GM18907 (cell line): ENCODE measurements around the gene DRD2.

Source experiments
- ATAC-seq: cut with Tn5 transposase; IDR thresholded peaks from one replicate; pipeline ENCODE4 v1.9.1; 2021; ENCODE audit warnings: mild to moderate bottlenecking, moderate library complexity; ENCODE audit not compliant: unreplicated experiment

The DRD2 gene

DNA sequence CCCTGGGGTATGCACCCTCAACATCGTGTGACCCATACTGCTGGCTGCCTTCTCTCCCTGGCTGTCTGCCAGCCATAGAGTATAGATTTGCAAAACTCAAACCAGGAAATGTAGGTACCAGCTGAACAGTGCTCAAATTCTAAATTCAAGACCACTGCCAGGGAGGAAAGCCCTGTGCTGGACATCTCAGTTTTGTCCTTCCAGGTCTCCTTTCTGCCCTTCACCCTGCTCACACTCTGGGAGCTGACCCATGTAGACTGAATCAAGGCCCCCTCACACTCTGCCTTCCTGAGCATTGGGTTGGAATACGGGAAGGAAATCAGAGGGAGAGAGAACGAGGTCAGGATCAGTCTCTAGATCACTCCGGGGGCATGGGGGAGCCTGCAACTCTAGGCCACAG lies 12.4 kb upstream of the DRD2 start:
- ATAC-seq, result no peak

DNA sequence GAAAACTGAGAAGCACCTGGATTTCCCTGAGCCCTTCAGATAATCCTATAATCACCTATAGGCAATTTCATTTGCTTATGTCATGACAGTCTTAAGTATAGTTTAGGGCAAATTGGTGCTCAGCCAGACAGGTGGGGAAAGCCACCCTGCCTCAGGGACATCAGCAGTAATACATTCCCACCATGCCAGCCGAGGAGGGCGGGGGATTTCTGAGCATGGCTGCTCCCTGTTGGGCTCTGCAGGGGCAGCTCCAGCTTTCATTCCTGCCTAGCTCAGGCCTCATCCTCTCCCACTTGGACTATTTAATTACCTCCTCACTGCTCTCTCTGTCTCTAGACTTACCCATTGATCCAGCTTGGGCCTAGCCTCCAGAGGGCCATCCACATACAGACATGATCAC lies 9.0 kb upstream of the DRD2 start:
- no peak for ATAC-seq

DNA sequence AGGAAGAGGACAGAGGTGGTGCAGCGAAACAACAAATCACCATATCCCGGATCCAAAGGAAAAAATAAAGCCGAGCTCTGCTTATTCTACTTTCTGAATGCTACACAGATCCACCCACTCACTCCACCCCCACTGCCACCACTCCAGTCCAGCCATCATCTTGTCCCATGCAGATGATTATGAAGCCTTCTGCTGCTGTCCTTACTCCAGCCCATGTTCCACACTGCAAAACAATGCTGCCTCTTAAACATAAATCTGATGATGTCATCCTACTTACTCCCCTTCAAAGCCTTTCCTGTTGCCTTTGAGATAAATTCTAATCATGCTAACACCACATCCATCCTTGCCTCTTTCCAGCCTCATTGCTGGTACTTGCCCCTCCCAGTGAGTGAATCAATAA lies 6.5 kb upstream of the DRD2 start:
- no peak for ATAC-seq

DNA sequence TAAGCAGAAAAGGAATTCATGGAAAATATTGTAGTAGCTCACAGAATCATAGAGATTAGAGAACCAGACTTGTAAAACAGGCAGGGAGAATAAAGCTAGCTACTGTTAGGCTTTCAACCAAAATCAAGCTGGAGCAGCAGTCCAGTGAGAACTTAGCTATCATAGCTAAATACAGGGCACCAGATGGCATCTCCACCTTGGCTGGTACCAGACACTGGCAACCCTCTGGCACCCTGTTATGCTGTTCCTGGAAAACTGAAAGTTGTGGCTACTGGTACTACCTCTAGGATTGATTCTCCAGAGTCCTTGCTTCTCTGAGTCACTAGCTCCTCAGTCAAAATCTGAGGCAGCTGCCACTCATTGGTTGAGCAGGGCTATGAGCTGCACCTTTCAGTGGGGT lies 6.0 kb upstream of the DRD2 start:
- no peak for ATAC-seq

DNA sequence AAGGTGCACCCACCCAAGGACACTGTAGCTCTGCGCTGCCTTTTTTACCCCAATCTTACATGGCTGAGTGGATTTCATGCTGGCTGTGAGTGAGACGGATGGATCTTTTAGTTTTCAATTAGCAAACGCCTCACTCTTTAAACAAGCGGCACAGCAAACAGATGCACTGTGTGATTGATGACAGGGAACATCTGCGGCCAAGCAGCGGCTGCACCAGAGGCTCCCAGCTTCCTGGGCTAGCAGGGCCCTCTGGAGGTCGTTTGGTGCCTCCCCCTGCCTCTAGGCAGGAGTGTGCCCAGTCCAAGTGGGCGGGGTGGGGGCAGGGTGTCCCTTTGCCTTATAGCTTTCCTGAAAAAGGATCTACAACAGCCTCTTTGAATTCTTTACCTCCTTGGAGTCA lies 2.1 kb upstream of the DRD2 start:
- ATAC-seq, result no peak

DNA sequence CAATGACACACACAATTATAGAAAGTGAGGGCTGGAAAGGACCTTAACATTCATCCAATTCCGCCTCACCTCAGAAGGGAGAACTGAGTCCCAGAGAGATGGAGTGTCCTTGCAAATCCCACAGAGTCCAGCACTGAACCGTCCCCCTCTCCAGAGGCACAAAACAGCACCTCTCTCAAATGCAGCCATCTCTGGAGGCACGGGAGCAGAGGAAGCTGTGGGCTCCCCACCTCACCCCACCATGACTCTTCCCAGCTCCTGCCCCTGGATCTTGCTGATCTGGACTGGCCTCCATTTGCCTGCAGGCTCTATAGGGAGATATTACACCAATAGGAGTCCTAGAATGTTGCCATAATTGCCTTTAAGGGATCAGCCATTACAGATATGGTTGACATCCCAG lies 1.4 kb upstream of the DRD2 start:
- no peak for ATAC-seq

DNA sequence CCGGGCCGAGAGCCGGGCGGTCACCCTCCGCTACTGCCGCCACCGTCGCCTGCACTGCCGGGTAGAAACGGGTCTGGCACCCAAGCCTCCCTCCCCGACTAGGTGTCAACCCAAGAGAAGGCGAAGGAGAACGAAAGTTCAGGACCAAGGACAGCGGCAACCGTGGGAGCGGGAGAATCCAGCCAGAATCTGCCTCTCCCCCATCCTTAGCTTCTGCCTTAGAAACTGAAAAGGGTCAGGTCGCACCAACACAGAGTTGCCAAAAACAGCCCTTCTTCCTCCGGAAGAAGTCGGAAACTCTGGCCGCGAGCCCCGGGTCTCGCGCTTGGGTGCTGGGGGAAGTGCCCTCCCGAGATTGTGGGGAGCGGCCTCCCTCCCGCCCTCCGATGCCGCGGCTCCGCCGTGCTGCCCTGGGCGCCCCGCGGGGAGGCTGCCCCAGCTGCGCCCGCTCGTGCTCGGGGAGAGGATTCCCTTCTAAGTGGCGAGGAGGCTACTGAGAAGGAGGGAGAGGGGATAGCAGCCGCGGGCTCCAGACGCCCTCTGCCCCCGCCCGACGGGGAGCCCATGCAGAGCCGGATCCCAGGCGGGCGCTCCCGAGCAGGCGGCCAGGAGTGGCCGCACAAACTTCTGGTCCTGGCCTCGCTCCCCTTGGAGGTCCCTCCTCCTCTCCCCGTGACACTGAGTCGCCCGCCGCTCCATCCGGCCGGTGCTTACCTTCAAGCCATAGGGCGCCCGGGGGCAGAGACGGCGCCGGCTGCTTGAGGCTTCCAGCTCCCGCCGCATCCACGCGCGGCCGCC lies 637 bp downstream of the DRD2 start:
- no peak for ATAC-seq

DNA sequence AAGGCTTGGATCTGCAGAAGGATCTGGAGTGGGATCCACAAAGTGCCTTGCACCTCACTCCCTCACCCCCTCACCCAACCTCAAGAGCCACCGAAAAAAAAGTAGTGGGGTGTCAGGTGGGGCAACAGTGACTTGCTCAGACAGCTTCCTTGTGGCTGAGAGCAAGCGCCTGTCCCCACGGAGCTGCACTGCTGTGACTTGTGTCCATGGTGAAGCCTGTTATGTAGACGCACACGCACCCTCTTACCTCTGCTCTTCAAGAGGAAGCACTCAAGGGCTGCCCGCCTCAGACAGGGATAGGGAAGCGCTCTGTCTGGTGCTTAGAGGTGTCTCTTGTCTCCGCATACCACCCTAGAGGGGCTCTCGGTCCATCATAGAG lies 1.2 kb downstream of the DRD2 start:
- ATAC-seq, result no peak

DNA sequence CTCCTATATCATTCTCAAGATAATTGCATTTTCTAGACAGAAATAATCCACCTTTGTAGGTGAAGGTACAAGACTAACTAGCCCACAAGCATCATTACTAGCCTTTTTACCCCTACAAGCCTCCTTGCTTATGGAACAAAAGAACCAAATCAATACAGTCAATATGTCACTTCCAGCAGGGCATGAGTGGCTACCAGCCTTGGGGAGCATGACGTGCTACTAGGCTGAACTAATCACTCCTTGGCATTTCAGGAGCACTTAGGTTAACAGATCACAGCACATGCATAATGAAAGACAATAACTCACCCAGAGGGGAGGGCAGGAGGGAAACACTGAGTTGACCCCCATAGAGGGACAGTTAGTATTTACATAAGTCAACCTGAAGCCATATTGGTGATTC lies 2.7 kb downstream of the DRD2 start:
- ATAC-seq, result no peak

DNA sequence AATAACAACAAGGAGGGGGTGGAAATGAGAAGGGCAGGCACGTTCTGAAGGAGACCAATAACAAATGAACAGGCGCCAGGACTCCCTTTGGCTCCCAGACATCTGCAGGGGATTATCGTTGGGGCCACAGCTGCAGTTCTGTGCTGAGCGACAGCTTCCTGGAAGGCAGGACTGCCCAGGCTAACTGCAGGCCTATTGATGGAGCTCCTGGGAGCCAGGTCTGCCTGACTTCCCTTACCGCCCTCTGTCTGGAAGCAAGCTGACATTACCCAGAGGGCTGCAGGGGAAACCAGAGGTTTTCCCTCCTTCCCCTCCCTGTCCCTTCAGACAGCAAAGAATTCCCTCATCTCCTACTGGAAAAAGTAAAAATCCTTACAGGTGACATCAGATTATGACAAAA lies 5.0 kb downstream of the DRD2 start:
- ATAC-seq, result no peak

DNA sequence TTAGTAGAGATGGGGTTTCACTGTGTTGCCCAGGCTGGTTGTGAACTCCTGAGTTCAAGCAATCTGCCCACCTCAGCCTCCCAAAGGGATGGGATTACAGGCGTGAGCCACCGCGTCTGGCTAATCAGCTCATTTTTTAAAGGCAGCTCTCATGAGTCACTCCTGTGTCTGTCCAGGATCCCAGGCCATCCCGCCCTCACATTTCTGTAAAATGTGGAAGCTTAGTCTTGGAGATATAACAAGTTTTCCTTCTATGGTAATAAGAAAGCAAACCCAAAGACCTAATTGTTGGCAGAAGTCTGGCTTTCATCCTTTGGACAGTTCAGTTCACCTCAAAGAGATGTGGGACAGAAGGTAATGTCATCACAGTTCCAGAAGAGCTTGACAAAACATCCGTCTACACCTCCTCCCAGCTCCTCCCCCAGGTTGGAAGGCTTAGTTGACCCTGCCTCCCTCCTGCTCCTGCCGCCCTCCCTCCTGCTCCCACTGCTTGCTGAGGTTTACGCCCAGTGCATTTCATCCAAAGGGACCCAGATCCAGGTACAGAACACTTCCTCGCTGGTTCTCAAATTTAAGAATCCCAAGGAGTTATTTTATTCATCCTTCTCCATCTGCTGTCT lies 6.4 kb downstream of the DRD2 start:
- no peak for ATAC-seq

DNA sequence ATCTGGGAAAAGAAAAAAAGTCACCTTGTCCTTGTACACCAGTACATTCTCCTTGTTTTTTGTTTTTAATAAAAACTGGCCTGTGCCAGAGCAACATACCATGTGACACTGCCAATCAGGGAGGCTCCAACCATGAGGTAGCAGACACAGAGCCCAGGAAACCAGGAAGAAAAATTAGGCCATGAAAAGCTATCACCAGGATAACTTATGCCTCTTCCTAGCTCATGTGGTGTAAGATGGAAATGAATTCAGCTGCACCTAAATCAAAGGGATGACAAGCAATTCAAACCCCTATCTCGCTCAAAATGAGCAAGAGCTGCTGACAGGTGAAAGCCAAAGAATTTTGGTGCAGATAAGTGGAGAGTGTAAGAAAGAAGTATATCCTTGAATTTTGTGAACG lies 7.7 kb downstream of the DRD2 start:
- ATAC-seq, result no peak

DNA sequence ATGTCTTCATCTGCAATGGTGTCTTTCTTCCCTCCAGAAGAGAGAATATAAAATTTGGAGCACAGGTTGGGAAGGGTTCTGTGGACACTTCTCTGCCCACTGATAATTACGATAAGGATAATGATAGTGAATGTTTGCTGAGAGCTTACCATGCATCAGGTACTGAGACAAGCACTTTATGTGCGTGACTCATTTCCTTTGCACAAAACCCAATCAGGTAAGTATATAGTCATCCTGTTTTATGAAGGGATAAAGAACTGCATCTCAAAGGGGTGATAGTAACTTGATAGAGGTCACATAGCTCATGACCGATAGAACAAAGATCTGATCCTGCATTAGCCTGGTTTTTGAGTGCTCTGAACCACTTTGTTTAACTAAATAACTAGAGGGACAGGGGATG lies 9.4 kb downstream of the DRD2 start:
- no peak for ATAC-seq

DNA sequence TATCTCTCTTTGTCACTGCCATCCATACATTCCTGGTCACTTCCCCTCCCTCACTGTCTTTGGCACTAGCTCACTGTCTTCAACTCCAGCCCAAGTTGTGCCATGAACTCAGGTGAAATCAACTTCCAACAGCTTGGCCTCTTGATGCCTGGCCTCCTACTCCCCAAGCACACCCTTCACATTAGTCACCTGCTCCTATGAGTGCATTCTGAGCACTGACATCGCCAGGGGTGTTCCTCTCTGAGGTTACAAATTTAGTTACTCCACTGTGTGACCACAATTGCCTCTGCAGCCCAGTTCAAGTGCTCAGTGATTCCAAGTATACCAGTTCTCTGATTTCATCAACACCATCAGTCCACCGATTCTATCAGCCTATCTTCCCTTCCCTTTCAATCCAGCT lies 10.8 kb downstream of the DRD2 start:
- ATAC-seq, result no peak

DNA sequence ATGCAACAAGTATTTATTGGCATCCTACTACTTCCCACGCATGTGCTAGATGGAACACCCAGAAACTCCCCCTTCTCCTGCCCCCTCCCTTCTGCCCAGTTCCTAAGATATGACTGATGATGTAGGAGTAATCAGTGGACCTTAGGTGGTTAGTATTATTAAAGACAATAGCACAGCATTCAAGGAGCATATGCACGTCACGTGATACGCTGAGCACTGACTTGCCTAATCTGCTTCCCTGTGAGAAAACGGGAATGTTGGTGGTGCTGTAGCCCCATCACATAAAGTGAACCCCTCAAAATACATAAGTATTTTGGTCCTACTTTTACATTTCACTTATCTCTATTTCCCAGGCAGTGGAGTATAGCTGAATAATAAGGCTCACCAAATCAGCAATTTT lies 12.4 kb downstream of the DRD2 start:
- ATAC-seq, result no peak

DNA sequence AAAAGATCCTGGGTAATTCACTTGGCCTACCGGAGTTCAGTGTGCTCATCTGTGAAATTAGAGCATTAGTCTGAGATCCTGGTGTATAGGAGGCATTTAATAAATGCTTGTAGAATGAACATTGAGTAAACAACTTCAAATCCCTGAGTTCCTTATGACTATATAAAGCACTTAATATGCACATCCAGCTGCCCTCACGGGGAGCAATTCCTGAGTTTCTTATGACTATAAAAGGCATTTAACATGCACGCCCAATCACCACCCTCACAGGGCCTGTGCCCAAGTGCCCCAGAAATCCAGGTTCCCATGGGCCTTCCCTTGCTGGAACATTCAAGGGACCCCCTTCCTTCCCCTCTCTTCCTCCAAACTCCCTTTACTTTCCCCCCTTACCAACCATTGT lies 13.6 kb downstream of the DRD2 start:
- no peak for ATAC-seq

DNA sequence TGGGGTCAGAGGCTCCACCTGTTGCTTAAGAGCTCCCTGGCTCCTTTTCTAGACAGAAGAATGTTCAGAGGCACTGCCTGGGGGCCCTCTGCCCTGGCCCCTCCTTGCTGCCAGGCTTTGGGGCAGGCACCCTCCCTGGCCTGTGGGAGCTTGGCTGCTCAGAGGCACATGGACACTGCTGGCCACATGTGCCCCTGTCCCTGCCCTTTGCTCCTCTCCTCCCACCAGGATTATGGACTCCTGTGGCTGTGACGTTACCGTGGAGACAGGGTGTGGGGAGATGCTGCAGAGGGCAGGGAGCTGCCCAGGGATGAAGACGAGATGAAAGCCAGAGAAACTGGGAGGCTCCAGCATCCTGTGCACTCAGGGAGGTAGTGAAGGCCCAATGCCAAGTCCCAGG lies 14.7 kb downstream of the DRD2 start:
- ATAC-seq, result no peak

DNA sequence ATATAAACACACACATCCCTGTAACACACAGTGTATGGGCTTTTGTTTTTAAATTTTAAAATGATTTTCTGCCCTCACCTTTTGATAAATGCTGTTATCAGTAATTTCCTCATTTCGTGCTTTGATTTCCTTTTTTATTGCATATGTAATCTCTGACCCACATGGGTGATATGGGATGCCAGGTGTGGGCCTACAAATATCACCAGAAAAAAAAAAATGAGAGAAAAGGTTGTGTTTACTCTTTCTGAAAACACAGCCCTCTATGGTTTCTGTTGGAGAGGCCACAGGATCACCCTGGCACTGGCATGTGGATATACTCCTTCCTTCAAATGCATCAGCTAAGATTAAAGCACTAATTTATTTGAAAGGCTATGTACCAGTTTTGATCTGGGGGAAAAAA lies 17.0 kb downstream of the DRD2 start:
- no peak for ATAC-seq

DNA sequence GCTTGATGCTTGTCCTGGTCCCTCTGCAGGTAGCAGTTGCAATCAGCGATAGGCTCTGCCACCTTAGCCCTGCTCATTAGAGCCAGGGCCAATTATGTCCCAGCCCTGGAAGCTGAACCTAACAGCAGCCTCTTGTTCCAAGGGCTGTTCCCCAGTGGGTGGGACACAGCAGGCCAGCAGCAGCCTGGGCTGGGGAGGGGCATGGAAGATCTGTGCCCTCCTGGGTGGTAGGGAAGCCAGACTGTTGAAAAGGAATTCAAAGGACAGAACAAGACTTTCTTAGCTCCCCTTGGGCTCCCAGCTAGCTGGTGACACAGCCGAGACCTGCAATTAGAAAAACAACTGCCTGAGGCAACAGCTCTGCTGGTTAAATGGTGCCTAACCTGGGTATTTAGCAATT lies 17.4 kb downstream of the DRD2 start:
- no peak for ATAC-seq

DNA sequence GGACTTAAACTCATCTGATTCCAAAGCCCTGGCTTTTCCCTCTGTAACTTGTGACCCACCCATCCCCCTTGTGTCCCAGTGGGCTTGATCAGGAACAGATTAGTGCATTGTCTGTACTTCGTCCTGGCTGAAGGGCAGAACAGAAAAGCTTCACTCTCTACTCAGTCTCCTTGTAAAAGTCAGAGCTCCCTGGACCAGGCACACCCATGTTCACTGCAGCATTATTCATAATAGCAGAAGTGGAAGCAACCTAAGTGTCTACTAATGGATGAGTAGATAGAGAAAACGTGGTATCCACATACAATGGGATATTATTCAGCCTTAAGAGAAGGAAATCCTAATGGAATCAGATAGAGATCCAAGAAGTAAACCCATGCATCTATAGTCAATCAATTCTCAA lies 20.7 kb downstream of the DRD2 start:
- no peak for ATAC-seq

DNA sequence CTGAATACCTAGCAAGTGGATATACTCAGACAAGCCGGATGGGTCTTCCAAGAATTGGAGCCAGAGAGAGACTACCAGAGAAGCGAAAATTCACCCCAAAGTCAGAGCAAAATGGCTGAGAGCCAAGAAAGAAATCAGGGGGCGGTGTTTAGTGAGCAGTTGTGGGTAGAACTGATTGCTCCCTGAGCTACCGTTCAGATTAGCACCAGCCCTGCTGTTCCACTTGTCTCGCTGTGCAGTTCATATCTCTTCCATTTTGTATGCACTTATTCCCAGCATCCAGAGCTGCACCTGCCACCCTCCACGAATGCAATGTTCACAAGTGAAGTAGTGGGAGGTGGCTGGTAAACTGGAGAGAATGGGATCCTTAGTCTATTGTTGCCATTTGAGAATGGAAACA lies 25.5 kb downstream of the DRD2 start:
- ATAC-seq, result no peak

DNA sequence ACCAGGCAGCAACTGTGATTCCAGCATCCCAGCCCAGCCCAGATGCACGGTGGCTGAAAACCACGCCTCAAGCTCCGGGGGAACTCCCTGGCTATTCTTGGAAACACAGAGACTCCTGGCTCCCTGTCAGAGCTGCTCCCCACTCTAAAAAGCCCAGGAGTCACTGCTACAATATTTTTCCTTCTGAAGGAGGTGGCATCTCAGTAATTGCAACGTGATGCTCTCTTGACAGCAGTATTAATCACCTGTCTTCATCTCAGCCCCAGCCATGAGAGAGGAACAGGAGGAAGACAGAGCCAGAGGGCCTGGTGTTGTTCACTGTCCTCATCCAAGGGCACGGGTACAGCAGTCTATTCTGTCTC lies 26.9 kb downstream of the DRD2 start:
- ATAC-seq, result no peak
